ENCODE data around the gene CCDC3. TPM values are rescaled to one million over a fixed set of nuclear protein-coding genes. Genes with fewer than 3 reads are reported as not detected.

Gene CCDC3
- total RNA-seq, 4 donors from 2014 or later, result 7.9 to 40.6 (median 24.9) TPM

- Histone ChIP-seq H3K27me3 (no peaks in the 10 kb centered on the region), H3K36me3 (no peaks in the 10 kb centered on the region), H3K9me3 (no peaks in the 10 kb centered on the region), H3K27ac (no peak overlapping the region), H3K4me1 (no peaks in the 10 kb centered on the region), H3K4me3 (no peak overlapping the region)
- DNase-seq, result no peak
- intact Hi-C loops (cut with DNase I; ENCODE audit: low total_unique reads), result no loop called here
- TF ChIP-seq POLR2A (IDR thresholded peaks at IDR 0.05), result no peak
Measured at GRCh38 chr10:12949248-12949647, 52.3 kb downstream of the CCDC3 start.

DNA sequence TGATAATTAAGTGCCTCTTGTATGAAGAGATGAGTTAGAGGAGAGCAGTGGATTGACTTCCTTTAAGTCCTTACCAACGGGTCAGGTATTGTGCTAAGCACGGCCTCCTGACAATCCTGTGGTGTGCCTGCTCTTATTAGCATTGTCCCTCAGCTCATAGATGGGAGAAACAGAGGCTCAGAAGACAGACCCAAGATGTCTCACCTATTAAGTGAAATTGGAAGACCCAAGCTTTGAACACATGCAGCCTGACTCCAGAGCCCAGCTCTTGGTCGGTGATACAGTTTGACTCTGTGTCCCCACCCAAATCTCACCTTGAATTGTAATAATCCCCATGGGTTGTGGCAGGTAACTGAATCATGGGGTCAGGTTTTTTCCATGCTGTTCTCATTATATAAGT is 53.8 kb downstream of the CCDC3 start:
- TF ChIP-seq POLR2A (IDR thresholded peaks at IDR 0.05), result no peak
- TF ChIP-seq, protein P1, sequence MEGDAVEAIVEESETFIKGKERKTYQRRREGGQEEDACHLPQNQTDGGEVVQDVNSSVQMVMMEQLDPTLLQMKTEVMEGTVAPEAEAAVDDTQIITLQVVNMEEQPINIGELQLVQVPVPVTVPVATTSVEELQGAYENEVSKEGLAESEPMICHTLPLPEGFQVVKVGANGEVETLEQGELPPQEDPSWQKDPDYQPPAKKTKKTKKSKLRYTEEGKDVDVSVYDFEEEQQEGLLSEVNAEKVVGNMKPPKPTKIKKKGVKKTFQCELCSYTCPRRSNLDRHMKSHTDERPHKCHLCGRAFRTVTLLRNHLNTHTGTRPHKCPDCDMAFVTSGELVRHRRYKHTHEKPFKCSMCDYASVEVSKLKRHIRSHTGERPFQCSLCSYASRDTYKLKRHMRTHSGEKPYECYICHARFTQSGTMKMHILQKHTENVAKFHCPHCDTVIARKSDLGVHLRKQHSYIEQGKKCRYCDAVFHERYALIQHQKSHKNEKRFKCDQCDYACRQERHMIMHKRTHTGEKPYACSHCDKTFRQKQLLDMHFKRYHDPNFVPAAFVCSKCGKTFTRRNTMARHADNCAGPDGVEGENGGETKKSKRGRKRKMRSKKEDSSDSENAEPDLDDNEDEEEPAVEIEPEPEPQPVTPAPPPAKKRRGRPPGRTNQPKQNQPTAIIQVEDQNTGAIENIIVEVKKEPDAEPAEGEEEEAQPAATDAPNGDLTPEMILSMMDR (IDR thresholded peaks at IDR 0.05), result no peak
- Histone ChIP-seq H3K4me3 (no peak overlapping the region), H3K9me3 (no peaks in the 10 kb centered on the region), H3K27ac (no peak overlapping the region), H3K36me3 (no peaks in the 10 kb centered on the region), H3K4me1 (no peaks in the 10 kb centered on the region), H3K27me3 (no peaks in the 10 kb centered on the region)
- no peak for DNase-seq
- intact Hi-C loops (cut with DNase I; ENCODE audit: low total_unique reads), result no loop called here

- intact Hi-C loops (cut with DNase I; ENCODE audit: low total_unique reads), result no loop called here
- no peaks in the 10 kb centered on the region for H3K27me3 ChIP-seq
- no peak for DNase-seq
- TF ChIP-seq, protein P1 (IDR thresholded peaks at IDR 0.05), result no peak
- no peak for TF ChIP-seq POLR2A (IDR thresholded peaks at IDR 0.05)
- no peak overlapping the region for H3K27ac ChIP-seq
- no peaks in the 10 kb centered on the region for H3K9me3 ChIP-seq
- H3K4me3 ChIP-seq, result no peak overlapping the region
- H3K36me3 ChIP-seq, result no peaks in the 10 kb centered on the region
- no peaks in the 10 kb centered on the region for H3K4me1 ChIP-seq
Measured at GRCh38 chr10:12946372-12946771, 55.1 kb downstream of the CCDC3 start.

GRCh38 chr10:12945690-12946359 is 55.7 kb downstream of the CCDC3 start:
- H3K27me3 ChIP-seq, result no peaks in the 10 kb centered on the region
- no peak overlapping the region for H3K4me3 ChIP-seq
- DNase-seq, result no peak
- intact Hi-C loops (cut with DNase I; ENCODE audit: low total_unique reads), result no loop called here
- H3K4me1 ChIP-seq, result no peaks in the 10 kb centered on the region
- H3K9me3 ChIP-seq, result no peaks in the 10 kb centered on the region
- no peaks in the 10 kb centered on the region for H3K36me3 ChIP-seq
- H3K27ac ChIP-seq, result no peak overlapping the region
- TF ChIP-seq, protein P1 (IDR thresholded peaks at IDR 0.05), result no peak
- no peak for TF ChIP-seq POLR2A (IDR thresholded peaks at IDR 0.05)

- Histone ChIP-seq H3K4me3 (no peak overlapping the region), H3K27me3 (no peaks in the 10 kb centered on the region), H3K4me1 (no peaks in the 10 kb centered on the region), H3K27ac (no peak overlapping the region), H3K9me3 (no peaks in the 10 kb centered on the region), H3K36me3 (no peaks in the 10 kb centered on the region)
- no peak for TF ChIP-seq POLR2A (IDR thresholded peaks at IDR 0.05)
- DNase-seq, result no peak
- intact Hi-C loops (cut with DNase I; ENCODE audit: low total_unique reads), result no loop called here
Measured at GRCh38 chr10:12944931-12945330, 56.6 kb downstream of the CCDC3 start.

GRCh38 chr10:12943425-12943824 is 58.1 kb downstream of the CCDC3 start:
- intact Hi-C loops (cut with DNase I; ENCODE audit: low total_unique reads), result no loop called here
- no peak for DNase-seq
- Histone ChIP-seq H3K27ac (no peak overlapping the region), H3K9me3 (no peaks in the 10 kb centered on the region), H3K4me1 (no peaks in the 10 kb centered on the region), H3K27me3 (no peaks in the 10 kb centered on the region), H3K36me3 (no peaks in the 10 kb centered on the region), H3K4me3 (no peak overlapping the region)
- TF ChIP-seq, protein P1 (IDR thresholded peaks at IDR 0.05), result no peak
- TF ChIP-seq POLR2A (IDR thresholded peaks at IDR 0.05), result no peak

All from uterus (tissue), 4 donors.